ENCODE measurements around the gene SULT1C2.

Gene SULT1C2

GRCh38 chr2:108257757-108258331 is 30.9 kb upstream of the SULT1C2 start:
- H3K4me3 ChIP-seq (ENCODE audit: low read depth, low read length, poor library complexity, severe bottlenecking): no peak overlapping the region
- H3K36me3 ChIP-seq (ENCODE audit: insufficient read depth, low read length): no peaks in the 10 kb centered on the region
- no peaks in the 10 kb centered on the region for H4K20me1 ChIP-seq (ENCODE audit: insufficient read depth, low read length)
- H3F3A ChIP-seq (ENCODE audit: insufficient read depth, low read length): no peaks in the 10 kb centered on the region
- no peaks in the 10 kb centered on the region for H3K4me1 ChIP-seq (ENCODE audit: insufficient read depth, low read length, severe bottlenecking)
- no peaks in the 10 kb centered on the region for H3K9me2 ChIP-seq (ENCODE audit: low read depth, low read length)
- H3K79me2 ChIP-seq (ENCODE audit: insufficient read depth, low read length): no peaks in the 10 kb centered on the region
- H3K9ac ChIP-seq (ENCODE audit: low read length): no peak overlapping the region
- H2AFZ ChIP-seq (ENCODE audit: low read length): no peak overlapping the region
- H3K9me3 ChIP-seq (ENCODE audit: low read length): no peaks in the 10 kb centered on the region
- no peaks in the 10 kb centered on the region; the same call in 1 of the 2 replicates for H3K27me3 ChIP-seq (ENCODE audit: insufficient read depth, low read length)
- no peak for TF ChIP-seq CTCF (IDR thresholded peaks at IDR 0.05; ENCODE audit: low read length)
- no peak for TF ChIP-seq EZH2 (IDR thresholded peaks at IDR 0.05; ENCODE audit: borderline replicate concordance, low read length)
- H3K27ac ChIP-seq (ENCODE audit: low read depth, low read length, poor library complexity, severe bottlenecking): no peak overlapping the region
- H3K4me2 ChIP-seq (ENCODE audit: low read length): no peak overlapping the region

- H3K4me2 ChIP-seq (ENCODE audit: low read length): no peak overlapping the region
- no peaks in the 10 kb centered on the region for H3K9me2 ChIP-seq (ENCODE audit: low read depth, low read length)
- no peaks in the 10 kb centered on the region for H3K9me3 ChIP-seq (ENCODE audit: low read length)
- no peak overlapping the region for H3K9ac ChIP-seq (ENCODE audit: low read length)
- no peak overlapping the region for H2AFZ ChIP-seq (ENCODE audit: low read length)
- no peak overlapping the region for H3K4me3 ChIP-seq (ENCODE audit: low read depth, low read length, poor library complexity, severe bottlenecking)
- H3K27me3 ChIP-seq (ENCODE audit: insufficient read depth, low read length): no peaks in the 10 kb centered on the region; the same call in 1 of the 2 replicates
- TF ChIP-seq EZH2 (IDR thresholded peaks at IDR 0.05; ENCODE audit: borderline replicate concordance, low read length) (no peak), CTCF (IDR thresholded peaks at IDR 0.05; ENCODE audit: low read length) (no peak)
- H3K27ac ChIP-seq (ENCODE audit: low read depth, low read length, poor library complexity, severe bottlenecking): no peak overlapping the region
- H3K79me2 ChIP-seq (ENCODE audit: insufficient read depth, low read length): no peaks in the 10 kb centered on the region
- H3F3A ChIP-seq (ENCODE audit: insufficient read depth, low read length): no peaks in the 10 kb centered on the region
- no peaks in the 10 kb centered on the region for H4K20me1 ChIP-seq (ENCODE audit: insufficient read depth, low read length)
- H3K4me1 ChIP-seq (ENCODE audit: insufficient read depth, low read length, severe bottlenecking): no peaks in the 10 kb centered on the region
- no peaks in the 10 kb centered on the region for H3K36me3 ChIP-seq (ENCODE audit: insufficient read depth, low read length)
These were observed 27.9 kb upstream of the SULT1C2 start for GRCh38 chr2:108260773-108261172.

GRCh38 chr2:108262036-108262435 is 26.7 kb upstream of the SULT1C2 start:
- H3F3A ChIP-seq (ENCODE audit: insufficient read depth, low read length): no peaks in the 10 kb centered on the region
- TF ChIP-seq EZH2 (IDR thresholded peaks at IDR 0.05; ENCODE audit: borderline replicate concordance, low read length) (no peak), CTCF (IDR thresholded peaks at IDR 0.05; ENCODE audit: low read length) (no peak)
- no peaks in the 10 kb centered on the region for H3K36me3 ChIP-seq (ENCODE audit: insufficient read depth, low read length)
- no peak overlapping the region for H3K27ac ChIP-seq (ENCODE audit: low read depth, low read length, poor library complexity, severe bottlenecking)
- H3K9ac ChIP-seq (ENCODE audit: low read length): no peak overlapping the region
- H3K4me2 ChIP-seq (ENCODE audit: low read length): no peak overlapping the region
- H3K9me2 ChIP-seq (ENCODE audit: low read depth, low read length): no peaks in the 10 kb centered on the region
- no peak overlapping the region for H2AFZ ChIP-seq (ENCODE audit: low read length)
- H3K79me2 ChIP-seq (ENCODE audit: insufficient read depth, low read length): no peaks in the 10 kb centered on the region
- H3K9me3 ChIP-seq (ENCODE audit: low read length): no peaks in the 10 kb centered on the region
- no peak overlapping the region for H3K4me3 ChIP-seq (ENCODE audit: low read depth, low read length, poor library complexity, severe bottlenecking)
- H3K27me3 ChIP-seq (ENCODE audit: insufficient read depth, low read length): no peaks in the 10 kb centered on the region; the same call in 1 of the 2 replicates
- no peaks in the 10 kb centered on the region for H4K20me1 ChIP-seq (ENCODE audit: insufficient read depth, low read length)
- H3K4me1 ChIP-seq (ENCODE audit: insufficient read depth, low read length, severe bottlenecking): no peaks in the 10 kb centered on the region

Measured in OCI-LY1 (cell line).